IMR-90 (cell line): ENCODE results near the gene LAMB3. TPM values are rescaled to one million over a fixed set of nuclear protein-coding genes. Genes with fewer than 3 reads are reported as not detected.

Experiments used
- ATAC-seq: fragments of 200-7000 bp; cut with Tn5 transposase; 2 replicates; pipeline ENCODE4 v1.9.1; 2020; ENCODE audit warnings: low read depth, mild to moderate bottlenecking, moderate library complexity
- BruUV-seq: library from RNA; stranded (reverse); fragments of 400-500 nt; replicated peaks from 2 replicates; lab custom pipeline; 2021; lab: Mats Ljungman, UMichigan
- CTCF ChIA-PET: fragments of 300-600 bp; formaldehyde crosslinking; extraction: SDS; loops from one replicate; lab custom pipeline; 2021; ENCODE audit warnings: antibody characterized with exemption; lab: Yijun Ruan, JAX
- POLR2A ChIA-PET: fragments of 300-600 bp; sonication (Branson Sonifier 250); formaldehyde crosslinking; loops from one replicate; lab custom pipeline; 2022; ENCODE audit warnings: antibody characterized with exemption; ENCODE audit not compliant: unreplicated experiment; lab: Charles Lee
- DNase-seq: peaks from one replicate; pipeline ENCODE4 v3.0.0; 2013
- H2AFZ ChIP-seq: replicated peaks from 2 replicates; pipeline ENCODE3; 2013; ENCODE audit warnings: low read length, mild to moderate bottlenecking; ENCODE audit not compliant: poor library complexity
- H2AK5ac ChIP-seq: 2 replicates; pipeline ENCODE4 v1.6.1; 2013; ENCODE audit warnings: low read depth, low read length, inconsistent platforms
- H2AK9ac ChIP-seq: replicated peaks from 2 replicates; pipeline ENCODE3; 2013; ENCODE audit warnings: mild to moderate bottlenecking, low read depth, low read length, moderate library complexity; ENCODE audit not compliant: poor library complexity
- H2BK120ac ChIP-seq: 2 replicates; pipeline ENCODE4 v1.6.1; 2013; ENCODE audit warnings: low read depth, low read length, inconsistent platforms
- H2BK15ac ChIP-seq: 3 replicates; pipeline ENCODE4 v1.6.1; 2013; ENCODE audit warnings: low read depth, low read length, inconsistent platforms
- H2BK20ac ChIP-seq: 2 replicates; pipeline ENCODE4 v1.6.1; 2013; ENCODE audit warnings: low read depth, mild to moderate bottlenecking, inconsistent platforms, low read length, moderate library complexity
- H2BK5ac ChIP-seq: 2 replicates; pipeline ENCODE4 v1.6.1; 2013; ENCODE audit warnings: mild to moderate bottlenecking, low read depth, low read length, inconsistent platforms; ENCODE audit not compliant: poor library complexity, severe bottlenecking
- H3K14ac ChIP-seq: replicated peaks from 2 replicates; pipeline ENCODE4 v1.6.1; 2013; ENCODE audit warnings: low read depth, low read length, inconsistent platforms
- H3K18ac ChIP-seq: 2 replicates; pipeline ENCODE4 v1.6.1; 2013; ENCODE audit warnings: low read depth, low read length, control low read depth
- H3K23ac ChIP-seq: 2 replicates; pipeline ENCODE4 v1.6.1; 2013; ENCODE audit warnings: low read depth, low read length, inconsistent platforms
- H3K27ac ChIP-seq: 2 replicates; pipeline ENCODE4 v1.5.1; 2013; ENCODE audit warnings: mild to moderate bottlenecking, control low read depth, low read length; ENCODE audit not compliant: insufficient read depth
- H3K27me3 ChIP-seq: 2 replicates; pipeline ENCODE4 v1.6.1; 2013; ENCODE audit warnings: low read length; ENCODE audit not compliant: control insufficient read depth, insufficient read depth
- H3K36me3 ChIP-seq: 2 replicates; pipeline ENCODE4 v1.6.1; 2013; ENCODE audit warnings: low read length, mixed read lengths; ENCODE audit not compliant: control insufficient read depth, insufficient read depth
- H3K4ac ChIP-seq: 2 replicates; pipeline ENCODE4 v1.6.1; 2013; ENCODE audit warnings: low read depth, low read length, inconsistent platforms
- H3K4me1 ChIP-seq: 2 replicates; pipeline ENCODE4 v1.6.1; 2013; ENCODE audit warnings: low read length, mixed read lengths; ENCODE audit not compliant: control insufficient read depth, insufficient read depth
- H3K4me2 ChIP-seq: 2 replicates; pipeline ENCODE4 v1.6.1; 2013; ENCODE audit warnings: low read depth, mild to moderate bottlenecking, control low read depth, low read length, moderate library complexity
- H3K4me3 ChIP-seq: 2 replicates; pipeline ENCODE4 v1.5.1; 2013; ENCODE audit warnings: low read depth, mild to moderate bottlenecking, control low read depth, low read length, moderate library complexity; ENCODE audit not compliant: insufficient read depth
- H3K56ac ChIP-seq: 2 replicates; pipeline ENCODE4 v1.6.1; 2013; ENCODE audit warnings: low read length, inconsistent platforms; ENCODE audit not compliant: insufficient read depth; ENCODE audit errors: extremely low read depth
- H3K79me1 ChIP-seq, 2 experiments: 2 replicates each; pipeline ENCODE4 v1.6.1; 2013; ENCODE audit warnings: low read length in 2 of 2, inconsistent platforms in 1 of 2, low read depth in 1 of 2
- H3K9ac ChIP-seq: 2 replicates; pipeline ENCODE4 v1.6.1; 2013; ENCODE audit warnings: low read depth, low read length, control low read depth
- H3K9me1 ChIP-seq: 2 replicates; pipeline ENCODE4 v1.6.1; 2013; ENCODE audit warnings: low read length, inconsistent platforms; ENCODE audit not compliant: insufficient read depth
- H3K9me3 ChIP-seq: 2 replicates; pipeline ENCODE4 v1.6.1; 2013; ENCODE audit warnings: low read length; ENCODE audit not compliant: control insufficient read depth, insufficient read depth
- H4K20me1 ChIP-seq: 2 replicates; pipeline ENCODE4 v1.6.1; 2013; ENCODE audit warnings: low read length, inconsistent platforms; ENCODE audit not compliant: insufficient read depth
- H4K5ac ChIP-seq: 2 replicates; pipeline ENCODE4 v1.6.1; 2013; ENCODE audit warnings: mild to moderate bottlenecking, low read depth, low read length, control low read depth
- H4K8ac ChIP-seq, 2 experiments: 2 replicates each; pipeline ENCODE4 v1.6.1; 2013; ENCODE audit warnings: low read depth in 2 of 2, low read length in 2 of 2, control low read depth in 1 of 2, inconsistent platforms in 1 of 2
- H4K91ac ChIP-seq: 2 replicates; pipeline ENCODE4 v1.6.1; 2013; ENCODE audit warnings: low read depth, low read length, inconsistent platforms; ENCODE audit not compliant: insufficient read depth
- NFE2L2 ChIP-seq: fragments of 150-350 bp; IDR thresholded peaks from 2 replicates; pipeline ENCODE4 v1.6.1; 2016; ENCODE audit warnings: low read depth, mild to moderate bottlenecking, low read length
- WGBS, 2 experiments: methylation state at CpG; one replicate each; pipeline versions ENCODE4 v1.1.5 to v1.1.7; 2013; ENCODE audit warnings: missing lambda C conversion rate in 2 of 2; ENCODE audit not compliant: insufficient read length in 1 of 2; ENCODE audit errors: extremely low coverage in 2 of 2; 5-methylcytosine and 5-hydroxymethylcytosine counted together
- dilution Hi-C: fragments of 300-500 bp; cut with HindIII; formaldehyde crosslinking; loops from one replicate; pipeline ENCODE4 v1.14.3; 2018; ENCODE audit warnings: low sequenced_read_pairs; ENCODE audit not compliant: unreplicated experiment
- in situ Hi-C: fragments of 300-500 bp; cut with MboI; formaldehyde crosslinking; loops from 3 replicates; pipeline ENCODE4 v1.14.3; 2019; ENCODE audit warnings: low sequenced_read_pairs, inconsistent platforms, mixed read lengths
- intact Hi-C: fragments of 100-400 bp; cut with micrococcal nuclease; formaldehyde crosslinking; loops from 2 replicates; pipeline ENCODE4 v1.10.0; 2022
- polyA plus RNA-seq, 3 experiments: library from polyadenylated mRNA; depleted of rRNA; stranded (reverse); fragments of >200 nt; gene quantifications; 2 replicates each; pipeline ENCODE4 v1.2.3, GENCODE V29; 2012; ENCODE audit warnings: low replicate concordance in 1 of 3
- total RNA-seq: library from RNA; depleted of rRNA; stranded (reverse); fragments of >200 nt; gene quantifications from 2 replicates; pipeline ENCODE4 v1.2.3, GENCODE V29; 2012

Gene LAMB3
- total and polyA plus RNA-seq, 2 of the 4 experiments (the other 2 are of a cell fraction), result 0.72 to 2.1 TPM

DNA sequence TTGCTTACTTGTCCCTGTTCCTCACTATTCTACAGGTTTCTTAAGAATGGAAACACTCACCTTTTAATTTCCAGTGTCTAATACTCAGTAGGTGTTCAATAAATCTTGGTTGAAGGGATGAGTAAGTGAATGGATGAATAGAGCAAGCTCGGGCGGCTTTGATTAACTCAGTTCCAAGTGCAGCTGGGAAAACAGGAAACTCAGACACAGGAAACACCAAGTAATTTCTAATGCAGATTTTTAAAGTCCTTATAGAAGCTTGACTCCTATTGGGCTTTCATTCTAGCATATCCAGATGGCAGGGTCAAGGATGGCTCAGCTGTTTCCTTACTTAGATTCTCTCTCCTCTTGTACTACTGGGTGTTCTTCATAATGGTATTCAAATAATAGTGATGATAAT, 54.7 kb downstream of the LAMB3 start:
- H3K4ac ChIP-seq, result no peak overlapping the region
- no peak overlapping the region for H4K5ac ChIP-seq
- ATAC-seq, result no peak
- no peak for TF ChIP-seq NFE2L2
- H2BK15ac ChIP-seq, result no peak overlapping the region
- no peak overlapping the region for H2BK120ac ChIP-seq
- H4K91ac ChIP-seq, result no peak overlapping the region
- H3K9ac ChIP-seq, result no peak overlapping the region
- CTCF ChIA-PET, result no interaction called here
- H3K27me3 ChIP-seq, result no peaks in the 10 kb centered on the region; the same call in 1 of the 2 replicates
- H4K20me1 ChIP-seq, result no peaks in the 10 kb centered on the region
- no peaks in the 10 kb centered on the region for H3K9me3 ChIP-seq
- dilution Hi-C loops (no loop called here), intact Hi-C loops (no loop called here), in situ Hi-C loops (no loop called here)
- H3K4me1 ChIP-seq, result no peaks in the 10 kb centered on the region
- H2BK5ac ChIP-seq, result no peak overlapping the region
- no peaks in the 10 kb centered on the region for H3K36me3 ChIP-seq
- H3K23ac ChIP-seq, result no peak overlapping the region
- H3K9me1 ChIP-seq, result no peaks in the 10 kb centered on the region
- no peak overlapping the region for H2BK20ac ChIP-seq
- H3K56ac ChIP-seq, result no peak overlapping the region
- no peak overlapping the region for H3K14ac ChIP-seq
- no peak for DNase-seq
- no peak overlapping the region for H2AK9ac ChIP-seq
- no peak overlapping the region for H4K8ac ChIP-seq
- H3K4me3 ChIP-seq, result no peak overlapping the region
- POLR2A ChIA-PET, result no interaction called here
- no peaks in the 10 kb centered on the region for H3K79me1 ChIP-seq
- H3K27ac ChIP-seq, result no peak overlapping the region
- BruUV-seq, result no TSS peak
- H2AK5ac ChIP-seq, result no peak overlapping the region
- H3K4me2 ChIP-seq, result no peak overlapping the region
- no CpG with 5 or more reads among the region's 2 CpGs for WGBS, 2 experiments
- no peak overlapping the region for H2AFZ ChIP-seq
- no peak overlapping the region for H3K18ac ChIP-seq
